NCI-H128 (cell line): ENCODE data around the gene SDK2.
A peak's percentile ranks its signal among the peaks of the same experiment; 100 is the strongest.

Experiments used
- DNase-seq: peaks from one replicate; lab custom pipeline; 2025; ENCODE audit not compliant: unreplicated experiment; lab: John Stamatoyannopoulos, UW

Gene SDK2

DNA sequence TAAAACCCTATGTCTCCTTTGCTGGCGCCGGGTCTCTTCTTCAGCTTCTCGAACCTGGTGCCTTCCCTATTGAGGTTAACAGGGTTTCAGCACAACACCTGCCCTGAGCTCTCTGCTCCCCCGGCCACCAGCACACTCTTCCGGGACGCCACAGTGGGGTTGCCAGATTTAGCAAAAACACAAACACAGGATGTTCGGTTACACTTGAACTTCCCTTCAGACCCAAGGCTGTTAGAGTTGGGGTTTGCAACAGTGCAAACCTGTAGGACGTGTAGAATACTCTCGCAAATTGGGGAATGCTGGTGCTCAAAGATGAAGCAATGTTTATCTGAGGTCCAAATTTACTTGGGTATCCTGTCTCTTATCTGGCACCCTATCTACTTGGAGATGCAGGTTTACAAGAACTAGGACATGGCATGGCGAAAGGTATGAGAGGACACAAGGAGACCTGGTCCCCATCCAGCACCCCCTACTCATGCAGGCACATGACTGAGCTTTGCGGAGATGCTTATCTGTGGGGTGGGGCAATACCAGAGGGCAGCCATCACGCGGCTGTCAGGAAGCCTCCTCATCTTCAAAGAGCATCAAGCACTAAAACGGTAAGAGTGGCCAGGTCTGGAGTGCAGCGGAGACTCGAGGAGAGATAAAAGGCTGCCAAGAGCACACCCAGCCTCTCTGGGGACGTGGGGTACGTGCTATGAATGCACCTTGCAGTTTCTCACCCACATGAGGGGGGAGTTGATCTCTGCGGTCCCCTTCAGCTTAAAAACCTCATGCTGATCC lies 52.8 kb downstream of the SDK2 start:
- DNase-seq, result peak; percentile 47

DNA sequence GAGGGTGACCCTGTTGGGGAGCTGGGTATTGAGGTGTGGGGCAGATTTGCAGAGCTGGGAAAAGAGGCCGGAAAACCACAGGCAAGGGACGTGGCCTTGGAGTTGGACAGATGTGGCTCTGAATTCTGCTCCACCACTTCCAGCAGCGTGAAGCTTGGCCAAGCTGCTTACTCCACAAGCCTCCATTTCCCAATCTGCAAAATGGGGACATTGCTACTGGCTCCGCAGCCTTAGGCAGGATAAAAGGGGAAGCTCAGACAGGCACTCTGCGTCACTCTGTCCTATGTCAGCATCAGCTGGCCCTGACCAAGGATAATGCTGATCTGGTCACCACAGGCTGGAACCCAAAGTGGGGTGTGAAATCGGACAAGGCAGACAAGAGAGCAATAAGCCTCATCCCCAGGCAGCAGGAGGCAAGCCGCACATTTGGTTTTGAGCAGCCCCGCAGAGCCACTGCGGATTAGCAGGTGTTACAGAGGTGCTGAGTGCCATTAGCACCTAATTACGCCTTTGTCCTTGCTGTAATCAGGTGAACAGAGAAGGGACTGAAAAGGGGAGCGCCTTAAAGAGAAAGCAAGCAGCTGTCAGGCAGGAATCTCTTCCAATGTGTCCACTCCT lies 54.8 kb downstream of the SDK2 start:
- no peak for DNase-seq

DNA sequence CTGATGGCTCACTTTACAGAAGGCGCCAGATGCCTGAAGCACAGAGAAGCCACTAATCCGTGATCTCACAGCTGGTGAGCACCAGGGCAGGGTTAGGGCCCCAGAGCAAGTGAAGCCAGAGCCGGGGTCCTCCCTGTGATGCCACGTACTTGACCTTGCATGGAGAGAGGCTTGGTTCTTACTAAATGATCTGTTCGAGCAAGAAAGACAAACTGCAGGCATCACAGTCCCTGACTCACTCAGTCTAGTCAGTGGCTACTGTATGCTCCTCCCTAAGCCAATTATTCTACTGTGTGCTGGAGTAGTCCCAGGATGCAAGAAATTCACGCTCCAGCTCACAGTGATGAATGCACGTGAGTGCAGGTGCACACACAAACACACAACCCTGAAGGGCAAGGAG lies 55.4 kb downstream of the SDK2 start:
- DNase-seq, result no peak

DNA sequence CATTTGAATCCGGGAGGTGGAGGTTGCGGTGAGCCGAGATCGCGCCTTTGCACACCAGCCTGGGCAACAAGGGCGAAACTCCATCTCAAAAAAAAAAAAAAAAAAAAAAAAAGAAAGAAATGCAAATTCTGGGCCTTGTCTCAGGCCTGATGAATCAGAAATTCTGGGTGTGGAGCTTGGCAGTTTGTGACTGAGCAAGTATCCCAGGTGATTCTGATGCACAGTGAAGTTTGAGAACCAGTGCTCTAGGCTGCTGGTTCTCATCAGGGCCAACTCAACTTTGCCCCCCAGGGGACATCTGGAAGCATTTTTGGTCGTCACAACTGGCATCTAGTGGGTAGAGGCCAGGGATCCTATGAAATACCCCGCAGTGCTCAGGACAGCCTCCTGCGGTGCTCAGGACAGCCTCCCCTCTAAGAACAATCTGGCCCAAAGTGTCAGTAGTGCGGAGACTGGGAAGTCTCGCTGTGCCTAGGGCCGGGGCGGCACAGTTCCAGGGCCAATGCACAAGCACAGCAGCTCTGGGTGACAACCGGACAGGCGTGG lies 55.9 kb downstream of the SDK2 start:
- no peak for DNase-seq

DNA sequence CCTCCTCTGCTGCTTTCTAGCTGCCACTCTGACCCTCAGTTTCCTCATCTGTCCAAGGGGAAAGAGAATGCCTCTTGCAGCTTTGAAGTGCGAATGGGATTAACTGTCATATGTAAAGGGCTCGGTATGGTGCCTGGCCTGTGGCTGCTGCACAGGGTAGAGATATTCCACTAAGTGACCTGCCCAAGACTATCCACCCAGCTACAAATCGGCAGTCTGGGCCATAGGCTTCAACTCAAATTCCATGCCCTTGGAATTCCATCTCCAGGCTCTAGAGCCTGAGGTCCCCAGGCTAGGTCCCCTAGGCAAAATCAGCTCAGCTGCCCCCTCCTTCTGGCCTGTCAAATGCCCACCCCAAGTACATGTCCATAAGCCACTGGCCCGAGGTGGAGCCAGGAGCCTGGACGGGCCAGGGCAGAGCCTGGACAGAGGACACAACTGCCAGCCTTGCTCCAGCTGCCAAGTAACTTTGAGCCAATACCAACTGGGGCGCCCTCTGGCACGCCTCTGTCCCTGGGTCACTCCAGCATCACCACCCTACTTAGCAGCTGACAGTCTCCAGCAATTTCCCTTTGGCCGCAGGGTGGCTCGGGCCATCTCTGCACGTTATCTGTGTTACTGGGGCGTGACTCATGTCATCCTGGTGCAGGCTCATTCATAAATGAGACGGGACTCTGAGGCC lies 57.2 kb downstream of the SDK2 start:
- DNase-seq, result no peak

DNA sequence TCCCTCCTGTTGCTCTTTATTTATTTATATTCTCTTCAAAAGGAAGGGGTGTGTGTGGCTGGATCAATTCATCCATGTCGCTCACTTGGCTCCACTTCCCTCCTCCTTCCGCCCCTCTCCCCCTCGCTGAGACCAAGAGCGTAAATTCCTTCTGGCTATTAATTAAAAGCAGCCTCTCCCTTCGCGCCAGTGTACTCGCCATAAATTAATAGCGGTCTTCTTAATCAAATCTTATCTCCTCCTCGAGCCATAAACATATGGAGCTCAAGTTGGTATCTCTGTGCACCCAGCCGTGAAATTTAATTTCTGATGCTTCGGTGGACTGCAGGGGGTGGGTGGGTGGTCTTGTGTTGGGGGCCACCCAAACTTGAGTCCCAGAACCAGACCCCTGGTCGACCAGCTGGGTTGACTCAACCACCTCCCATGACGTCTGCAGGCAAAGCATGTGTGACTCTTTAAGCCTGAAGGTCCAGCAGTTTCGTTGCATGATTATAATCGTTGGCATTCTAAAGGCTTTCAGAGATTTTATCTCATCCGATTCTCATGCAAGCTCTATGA lies 57.9 kb downstream of the SDK2 start:
- DNase-seq, result no peak

DNA sequence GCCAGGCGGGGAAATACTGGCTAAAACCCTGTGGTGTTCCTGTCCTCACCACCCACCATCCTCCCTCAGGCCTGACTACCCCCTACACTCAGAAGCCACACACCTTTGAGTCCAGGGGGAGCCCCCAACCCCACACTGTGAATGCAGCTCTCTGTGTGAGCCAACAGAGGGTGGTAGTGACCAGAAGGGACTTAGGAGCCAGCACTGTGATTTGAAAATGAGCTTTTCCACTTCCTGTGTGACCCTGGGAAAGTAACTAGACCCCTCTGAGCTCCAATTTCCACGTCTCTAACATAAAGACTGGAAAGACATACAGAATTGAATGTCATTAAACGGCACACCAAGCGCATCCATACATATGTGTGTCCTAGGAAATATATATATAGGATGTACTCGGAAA lies 58.7 kb downstream of the SDK2 start:
- no peak for DNase-seq

DNA sequence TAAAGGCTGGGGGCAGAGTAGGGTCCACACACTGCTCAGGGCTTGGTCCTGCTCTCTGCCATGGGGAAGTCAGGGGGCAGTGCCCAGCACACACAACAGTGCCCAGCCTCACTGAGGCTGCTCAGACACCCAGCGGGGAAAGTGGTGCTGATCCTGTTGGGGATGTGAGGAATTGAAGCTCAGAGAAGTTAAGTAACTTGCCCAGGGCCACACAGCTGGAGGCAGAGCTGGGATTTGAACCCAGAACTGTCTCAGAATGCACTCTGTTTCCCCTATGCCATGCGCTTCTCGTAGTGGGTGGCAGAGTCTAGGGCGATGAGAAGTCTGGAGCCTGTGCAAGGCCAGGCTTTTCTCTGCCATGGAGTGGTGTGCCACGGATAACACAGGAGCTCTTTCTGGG lies 59.3 kb downstream of the SDK2 start:
- no peak for DNase-seq

DNA sequence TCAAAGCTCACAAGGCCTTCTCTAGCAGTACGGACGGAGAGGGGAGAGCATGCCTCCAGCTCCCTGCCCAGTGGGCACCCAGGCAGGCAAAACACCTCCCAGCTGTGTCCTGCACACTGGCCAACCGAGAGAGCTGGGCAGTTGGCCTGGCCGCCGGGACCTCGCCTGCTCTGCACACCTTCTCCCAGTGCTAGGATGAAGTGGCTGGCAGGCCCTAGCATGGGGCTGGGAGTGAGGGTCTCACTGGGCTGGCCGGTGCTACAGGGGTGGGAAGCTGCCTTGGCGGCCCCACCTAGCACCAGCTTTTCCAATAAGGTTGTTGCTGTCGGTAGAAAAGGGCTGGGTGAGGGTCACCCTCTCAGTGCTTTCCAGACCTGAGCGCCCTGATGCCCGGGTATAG lies 60.2 kb downstream of the SDK2 start:
- DNase-seq, result no peak

DNA sequence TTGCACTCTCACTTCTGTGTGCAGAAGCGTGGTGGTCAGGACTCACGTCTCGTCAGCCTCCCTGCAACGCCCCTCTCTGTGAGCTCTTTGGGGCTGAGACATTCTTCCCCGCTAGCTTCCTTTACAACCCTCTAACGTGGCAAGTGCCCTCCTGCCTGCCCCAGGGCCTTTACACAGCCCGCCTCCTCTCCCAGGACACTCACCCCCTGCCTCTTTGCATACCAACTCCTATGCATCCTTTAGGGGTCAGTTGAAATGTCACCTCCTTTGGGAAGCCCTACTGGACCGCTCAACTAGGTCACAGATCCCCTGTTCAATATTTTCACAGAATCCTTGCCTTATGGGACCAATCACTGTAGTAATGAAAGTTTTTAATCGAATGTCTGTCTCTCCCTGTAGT lies 61.4 kb downstream of the SDK2 start:
- DNase-seq, result no peak

DNA sequence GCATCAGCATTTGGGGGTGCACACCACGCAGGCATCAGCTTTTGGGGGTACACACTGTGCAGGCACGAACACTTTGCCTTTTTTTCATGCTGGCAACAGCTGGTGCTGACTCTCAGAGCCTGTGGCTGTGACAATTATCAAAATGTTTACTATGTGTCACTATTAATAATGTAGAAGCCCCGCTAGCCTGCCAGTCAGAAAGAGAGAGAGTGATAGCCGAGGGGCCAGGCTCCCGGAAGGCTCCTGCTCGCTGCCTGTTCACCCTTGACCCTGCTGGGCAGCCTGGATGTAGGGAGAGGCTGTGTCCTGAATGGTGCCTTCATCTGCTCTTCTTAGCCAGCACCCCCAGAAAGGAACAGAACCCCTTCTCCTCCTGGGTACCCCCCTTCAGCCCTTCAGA lies 61.9 kb downstream of the SDK2 start:
- DNase-seq, result no peak

DNA sequence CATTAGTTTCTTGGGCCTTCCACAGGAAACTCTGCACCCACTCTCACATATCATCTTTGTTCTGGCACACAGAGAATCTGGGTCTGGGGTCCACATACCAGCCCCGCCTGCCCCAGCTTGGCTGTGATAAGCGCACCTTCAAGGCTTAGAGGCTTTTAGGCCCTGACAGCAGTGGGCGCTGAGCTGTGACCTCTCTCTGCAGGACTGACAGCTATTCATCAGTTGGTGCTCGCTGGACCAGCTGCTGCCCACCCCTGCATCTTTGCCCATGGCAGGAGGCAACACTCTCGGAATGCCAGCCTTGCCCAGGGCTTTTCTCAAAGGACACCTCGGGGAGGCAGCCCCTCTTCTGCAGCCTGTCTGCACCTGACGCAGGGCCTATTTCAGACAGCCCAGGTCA lies 62.9 kb downstream of the SDK2 start:
- no peak for DNase-seq

DNA sequence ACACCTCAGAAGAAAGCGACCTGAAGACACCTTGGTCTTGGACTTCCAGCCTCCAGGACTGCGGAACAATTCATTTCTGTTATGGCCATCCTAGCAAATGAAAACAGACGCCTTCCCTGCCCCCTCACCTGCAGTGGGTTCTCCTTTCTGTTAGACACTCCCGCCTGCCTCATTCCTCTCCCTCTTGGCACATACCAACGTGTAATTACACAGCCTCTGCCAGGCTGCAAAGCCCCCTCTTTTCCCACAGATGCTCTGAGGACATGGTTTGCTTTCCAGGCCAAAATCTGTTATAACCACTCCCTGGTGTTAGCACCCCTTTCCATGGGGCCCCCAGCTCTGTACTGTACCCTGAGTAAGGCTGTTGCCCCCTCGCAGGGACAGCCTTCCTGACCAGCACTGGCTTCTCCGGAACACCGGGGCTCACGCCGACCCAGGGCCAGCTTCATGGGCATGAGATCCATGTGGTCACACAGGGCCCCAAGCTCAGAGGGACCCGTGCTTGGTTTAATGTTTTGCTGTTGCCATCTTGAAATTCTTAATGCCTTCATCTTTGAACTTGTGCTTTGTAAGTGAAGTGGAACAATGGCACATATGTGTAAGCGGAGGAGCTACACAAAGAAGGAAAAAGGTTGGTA lies 64.1 kb downstream of the SDK2 start:
- DNase-seq, result no peak

DNA sequence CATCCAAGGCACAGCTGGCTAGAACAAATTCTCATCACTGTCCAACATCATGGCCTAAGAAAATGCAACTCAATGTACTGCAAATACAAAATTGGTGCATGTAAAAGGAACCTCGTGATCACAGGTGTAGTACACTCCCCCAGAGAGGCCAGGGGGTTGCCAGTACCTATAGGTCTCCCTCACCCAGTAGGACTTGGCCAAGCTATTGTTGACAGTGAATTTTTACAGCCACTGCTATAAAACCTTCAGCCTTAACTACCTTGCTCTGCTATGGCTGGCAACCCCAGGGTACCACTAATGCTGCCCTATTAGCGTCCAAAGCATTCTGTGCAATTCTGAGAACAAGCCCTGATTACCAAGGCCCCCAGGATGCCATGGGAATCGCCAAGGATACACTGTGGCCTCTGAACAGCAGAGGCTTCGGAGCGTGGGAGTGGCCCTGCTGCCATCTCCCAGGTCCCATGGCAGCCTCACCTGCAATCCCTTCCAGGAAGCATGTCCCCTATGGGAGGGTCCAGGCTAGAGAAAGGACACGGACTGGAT lies 67.6 kb downstream of the SDK2 start:
- DNase-seq, result no peak

DNA sequence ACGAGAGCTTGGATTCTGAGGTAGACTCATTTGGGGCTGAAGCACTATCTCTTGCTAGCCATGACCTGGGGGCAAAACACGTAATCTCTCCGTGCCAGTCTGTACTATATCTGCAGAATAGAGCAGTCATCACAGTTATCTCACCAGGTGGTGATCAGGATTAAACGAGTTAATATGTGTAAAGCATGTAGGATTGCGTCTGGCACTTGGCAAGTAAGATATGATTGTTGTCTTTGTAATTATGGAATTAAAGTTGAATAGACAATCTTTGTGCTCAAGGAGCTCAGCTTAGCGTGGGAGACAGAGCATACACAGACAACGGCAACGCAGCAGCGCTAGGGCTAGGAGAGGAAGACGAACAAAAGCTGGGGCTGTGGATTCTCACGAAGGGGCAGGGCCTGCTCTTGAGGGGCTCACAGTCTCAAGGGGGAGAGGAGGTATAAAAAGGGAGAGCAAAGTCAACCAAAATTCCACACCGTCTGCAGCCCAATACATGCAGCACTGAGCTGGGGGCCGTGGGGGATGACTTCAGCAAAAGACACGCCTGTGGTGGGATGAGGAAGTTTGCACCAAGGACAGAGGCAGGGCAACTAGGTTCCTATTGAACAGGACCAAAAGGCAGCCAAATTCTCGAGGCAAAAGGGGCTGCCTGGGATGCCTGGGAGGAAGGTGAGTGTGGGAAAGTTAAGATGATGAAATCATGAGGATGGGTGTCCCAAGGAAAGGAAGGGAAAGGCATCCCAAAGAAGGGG lies 68.6 kb downstream of the SDK2 start:
- DNase-seq, result no peak

DNA sequence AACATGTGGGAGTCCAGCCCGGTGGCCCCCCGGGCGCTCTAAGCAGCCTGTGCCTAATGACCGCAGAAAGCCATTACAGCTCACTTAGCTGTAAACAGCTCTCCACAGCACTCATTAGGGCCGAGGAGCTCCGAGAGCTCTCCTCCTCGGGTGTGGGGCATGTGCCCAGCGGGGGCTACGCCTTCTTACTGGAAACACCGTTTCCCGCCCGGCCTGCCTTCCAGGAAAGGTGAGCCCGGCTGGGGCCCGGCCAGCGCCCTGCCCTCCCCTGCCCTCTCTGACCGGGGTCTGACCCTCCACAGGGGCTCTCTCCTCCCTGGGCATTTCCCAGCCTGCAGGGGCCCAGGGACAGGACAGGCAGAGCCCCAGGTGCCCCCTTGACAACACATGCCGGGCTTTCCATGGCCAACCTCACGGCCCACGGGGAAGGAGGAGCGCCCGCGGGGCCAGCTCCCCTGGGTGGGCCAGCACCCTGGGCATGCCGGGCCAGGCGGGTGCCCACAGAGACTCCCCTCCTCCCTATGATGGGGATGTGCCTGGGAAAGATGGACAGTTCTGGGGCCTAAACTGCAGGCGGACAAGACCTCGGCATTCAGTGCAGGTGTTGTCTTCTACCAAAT lies 72.6 kb downstream of the SDK2 start:
- no peak for DNase-seq

DNA sequence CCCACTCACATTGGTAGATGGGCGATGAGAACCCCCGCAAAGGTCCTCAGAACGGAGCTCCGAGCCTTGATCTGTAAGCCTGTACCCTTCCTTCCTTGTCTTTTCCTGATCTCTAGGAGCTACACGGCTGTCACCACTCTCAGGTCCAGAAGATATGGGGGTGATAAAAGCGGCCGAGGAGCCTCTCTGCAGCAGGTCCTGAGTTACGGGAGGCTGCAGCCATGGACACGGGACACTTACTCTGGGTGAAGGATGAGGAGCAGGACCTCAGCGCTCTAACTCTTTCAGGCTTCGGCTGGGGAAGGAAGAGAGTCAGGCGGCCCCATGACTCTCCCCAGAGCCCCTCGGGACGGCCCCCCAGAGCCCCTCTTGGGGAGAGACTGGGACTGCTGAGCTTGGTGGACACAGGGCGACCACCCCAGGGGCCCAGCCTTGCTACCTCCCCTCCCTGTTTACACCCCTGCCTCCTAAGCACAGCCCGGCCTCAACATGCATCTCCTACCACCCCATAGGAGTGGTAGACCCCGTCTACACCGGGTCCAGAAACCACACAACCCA lies 74.4 kb downstream of the SDK2 start:
- no peak for DNase-seq

DNA sequence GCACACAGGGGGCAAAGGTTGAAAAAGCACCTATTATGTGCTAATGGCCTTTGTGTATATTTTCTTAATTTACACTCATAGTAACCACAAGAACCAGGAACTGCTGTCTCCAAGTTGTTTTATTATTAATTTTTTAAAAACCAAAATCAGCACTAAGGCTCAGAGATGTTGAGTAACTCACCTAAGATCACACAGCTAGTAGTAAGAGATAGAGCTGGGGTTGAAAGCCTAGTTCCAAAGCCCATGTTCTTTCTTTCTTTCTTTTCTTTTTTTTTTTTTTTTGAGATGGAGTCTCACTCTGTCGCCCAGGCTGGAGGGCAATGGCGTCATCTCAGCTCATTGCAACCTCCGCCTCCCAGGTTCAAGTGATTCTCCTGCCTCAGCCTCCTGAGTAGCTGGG lies 75.3 kb downstream of the SDK2 start:
- DNase-seq, result no peak

DNA sequence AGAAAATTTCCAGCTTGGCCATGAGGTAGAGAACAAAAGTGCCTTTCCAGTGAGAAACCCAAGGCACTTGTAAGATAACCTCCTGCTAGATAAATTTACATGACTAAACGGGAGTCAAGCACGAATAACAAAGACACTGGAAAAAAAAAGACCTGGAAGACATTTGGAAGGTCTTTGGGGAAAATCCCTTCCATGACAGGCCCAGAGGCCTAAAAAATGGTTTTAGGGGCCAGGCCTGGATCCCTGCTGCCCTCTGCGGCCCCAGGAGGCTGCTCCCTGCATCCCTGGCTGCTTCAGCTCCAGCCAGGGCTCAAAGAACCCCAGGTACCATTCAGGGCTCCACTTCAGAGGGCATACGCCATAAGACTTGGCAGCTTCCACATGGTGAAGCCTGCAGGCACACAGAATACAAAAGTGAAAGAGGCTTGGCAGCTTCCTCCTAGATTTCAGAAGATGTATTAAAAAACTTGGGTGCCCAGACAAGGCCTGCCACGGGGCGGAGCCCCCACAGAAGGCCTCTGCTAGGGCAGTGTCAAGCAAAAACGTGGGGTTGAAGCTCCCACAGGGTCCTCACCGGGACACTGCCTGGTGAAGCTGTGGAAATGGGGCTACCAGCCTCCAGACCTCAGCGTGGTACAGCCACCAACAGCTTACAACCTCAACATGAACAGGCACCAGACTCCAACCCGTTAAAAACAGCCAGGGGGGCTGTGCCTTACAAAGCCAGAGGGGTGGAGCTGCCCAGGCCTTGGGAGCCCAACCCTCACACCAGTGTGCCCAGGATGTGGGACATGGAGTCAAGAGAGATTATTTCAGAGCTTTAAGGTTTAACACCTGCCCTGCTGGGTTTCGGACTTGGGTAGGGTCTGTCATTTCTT lies 77.1 kb downstream of the SDK2 start:
- DNase-seq, result no peak
